ENCODE data around the gene EMILIN3.

The EMILIN3 gene

GRCh38 chr20:41366546-41367392 lies at the start of gene EMILIN3:
TSS of gene EMILIN3 (minus strand) at chr20:41366818. CDS start at chr20:41366634, 184 bp downstream.
- no peak for DNase-seq (ENCODE audit: low read depth)
- TF ChIP-seq CTCF (IDR thresholded peaks at IDR 0.05; ENCODE audit: low read length, missing control alignments) = no peak
- H3K4me3 ChIP-seq (replicated peaks; ENCODE audit: low read depth, low read length) = no peak within 1 kb of the TSS

- no peak for TF ChIP-seq CTCF (IDR thresholded peaks at IDR 0.05; ENCODE audit: low read length, missing control alignments)
- H3K4me3 ChIP-seq (replicated peaks; ENCODE audit: low read depth, low read length) = no peak overlapping the region
- DNase-seq (ENCODE audit: low read depth) = no peak
Observed at GRCh38 chr20:41415191-41415590, 48.6 kb upstream of the EMILIN3 start.

- DNase-seq (ENCODE audit: low read depth) = no peak
- no peak overlapping the region for H3K4me3 ChIP-seq (replicated peaks; ENCODE audit: low read depth, low read length)
- no peak for TF ChIP-seq CTCF (IDR thresholded peaks at IDR 0.05; ENCODE audit: low read length, missing control alignments)
Observed at GRCh38 chr20:41413169-41413568, 46.6 kb upstream of the EMILIN3 start.

- TF ChIP-seq CTCF (IDR thresholded peaks at IDR 0.05; ENCODE audit: low read length, missing control alignments) = no peak
- DNase-seq (ENCODE audit: low read depth) = no peak
- H3K4me3 ChIP-seq (replicated peaks; ENCODE audit: low read depth, low read length) = no peak overlapping the region
Observed at GRCh38 chr20:41412324-41413120, 45.9 kb upstream of the EMILIN3 start.

GRCh38 chr20:41411391-41411847 lies 44.8 kb upstream of the EMILIN3 start:
- DNase-seq (ENCODE audit: low read depth) = peak; percentile 55
- peak; percentile 44 for TF ChIP-seq CTCF (IDR thresholded peaks at IDR 0.05; ENCODE audit: low read length, missing control alignments)
- no peak overlapping the region for H3K4me3 ChIP-seq (replicated peaks; ENCODE audit: low read depth, low read length)

- H3K4me3 ChIP-seq (replicated peaks; ENCODE audit: low read depth, low read length) = no peak overlapping the region
- DNase-seq (ENCODE audit: low read depth) = no peak
- TF ChIP-seq CTCF (IDR thresholded peaks at IDR 0.05; ENCODE audit: low read length, missing control alignments) = no peak
Observed at GRCh38 chr20:41408986-41409385, 42.4 kb upstream of the EMILIN3 start.

All from fibroblast of pulmonary artery (primary cell).